Right cardiac atrium (tissue), 5 donors: ENCODE data around the gene HERC4. TPM values are rescaled to one million over a fixed set of nuclear protein-coding genes. Genes with fewer than 3 reads are reported as not detected.
"Not testable (repeated sequence)": the region's sequence is repeated elsewhere in the genome, so short reads cannot be mapped to it uniquely, and the experiment has no call there.

ENCODE experiments used
- ATAC-seq, 2 donors: fragments of 200-7000 bp; cut with Tn5 transposase; one replicate each; pipeline versions ENCODE4 v1.8.0 to v1.9.1; 2020; ENCODE audit warnings: moderate library complexity in 2 of 2, mild to moderate bottlenecking in 1 of 2
- DNase-seq, 3 donors: peaks; one replicate each; pipeline ENCODE4 v3.0.0-alpha.2; 2020
- H3K27ac ChIP-seq: one replicate; pipeline ENCODE4 v1.5.1; 2013; ENCODE audit warnings: mild to moderate bottlenecking, low read length, control low read depth, moderate library complexity
- H3K27me3 ChIP-seq: one replicate; pipeline ENCODE4 v1.6.1; 2013; ENCODE audit not compliant: control insufficient read depth, insufficient read depth
- H3K4me1 ChIP-seq: one replicate; pipeline ENCODE4 v1.6.1; 2013; ENCODE audit warnings: low read length; ENCODE audit not compliant: control insufficient read depth, insufficient read depth
- H3K4me3 ChIP-seq: one replicate; pipeline ENCODE4 v1.5.1; 2013; ENCODE audit warnings: low read length, control low read depth
- H3K9me3 ChIP-seq: one replicate; pipeline ENCODE4 v1.6.1; 2013; ENCODE audit warnings: low read length; ENCODE audit not compliant: control insufficient read depth
- WGBS: extraction: QIAGEN DNeasy Blood & Tissue Kit; methylation state at CpG from one replicate; pipeline ENCODE4 v1.1.7; 2013; 5-methylcytosine and 5-hydroxymethylcytosine counted together
- intact Hi-C, 4 donors: fragments of 100-400 bp; cut with DNase I; formaldehyde crosslinking; loops; one replicate each; pipeline versions ENCODE4 v1.11.0 to v1.14.0; 2022 to 2023
- polyA plus RNA-seq: library from polyadenylated mRNA; stranded (reverse); fragments of 200-250 nt; gene quantifications from one replicate; pipeline ENCODE4 v1.2.3, GENCODE V29; 2013
- total RNA-seq, 4 donors: library from RNA; stranded (reverse); fragmentation: NEBNext Ultra II Directional; extraction: Animal tissue kit (Norgen Biotek cat#: 25700); gene quantifications; one replicate each; pipeline ENCODE4 v1.2.1, GENCODE V29; 2021
- donor health status: healthy with polysubstance abuse.
- donor health status: DM: no; HTN: yes; CAD: no.
- donor health status: DM: no; HTN: no; CAD: no.
- donor health status: DM: no; HTN: yes; CAD: no; lungs with severe emphysema.
- donor health status: DM: yes; HTN: yes; CAD: no.

HERC4 gene
- total and polyA plus RNA-seq, 5 donors, result 14.0 to 37.0 (median 33.8) TPM

DNA sequence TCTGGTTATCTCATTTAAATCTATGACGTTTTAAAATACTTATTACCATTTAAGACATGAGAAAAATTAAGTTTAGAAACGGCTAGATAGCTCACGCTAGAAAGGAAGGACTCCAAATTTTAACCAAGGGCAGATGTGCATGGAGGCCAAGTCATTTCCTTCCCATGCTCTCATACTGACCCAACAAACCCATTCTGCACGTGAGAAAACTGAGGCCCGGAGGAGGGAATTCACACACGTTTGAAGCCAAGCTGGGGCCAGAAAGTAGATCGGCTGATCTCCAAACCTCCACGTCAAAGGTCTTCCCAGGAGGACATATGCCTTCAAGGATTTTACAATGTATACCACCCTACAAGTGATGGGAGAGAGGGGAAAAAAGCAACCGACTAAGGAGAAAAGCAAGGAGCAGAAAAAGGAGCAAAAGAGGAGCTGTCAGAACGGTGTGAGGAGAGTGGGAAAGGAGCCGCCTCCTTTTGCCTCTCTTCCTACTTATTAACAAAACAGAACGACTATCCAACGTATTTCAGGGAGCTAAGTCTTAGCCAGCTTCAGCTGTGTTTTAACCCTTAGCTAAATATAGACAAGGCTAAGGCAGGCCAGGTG lies 191.3 kb downstream of the HERC4 start:
- DNase-seq, result no peak
- intact Hi-C loops, result no loop called here
- Histone ChIP-seq H3K4me3 (peak overlapping the region; percentile 86), H3K9me3 (no peaks in the 10 kb centered on the region), H3K27me3 (no peaks in the 10 kb centered on the region), H3K4me1 (peaks cover 4% of the 10 kb centered on the region), H3K27ac (peak overlapping the region; percentile 95)
- ATAC-seq, result no peak
- 15% methylated on average over 13 of the region's 13 CpGs for WGBS

DNA sequence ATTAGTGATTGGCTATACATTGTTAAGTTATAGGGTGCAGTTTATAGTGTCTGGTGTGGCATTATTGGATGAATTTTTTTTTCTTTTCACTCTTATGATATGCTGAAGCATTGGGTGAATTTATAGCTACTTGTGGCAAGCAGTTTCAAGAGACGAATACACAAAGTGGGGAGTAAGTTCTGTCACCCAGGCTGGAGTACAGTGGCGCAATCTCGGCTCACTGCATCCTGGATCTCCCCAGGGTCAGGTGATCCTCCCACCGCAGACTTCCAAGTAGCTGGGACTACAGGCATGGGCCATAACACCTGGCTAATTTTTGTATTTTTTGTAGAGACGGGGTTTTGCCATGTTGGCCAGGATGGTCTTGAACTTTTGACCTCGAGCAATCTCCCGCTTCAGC lies 196.9 kb downstream of the HERC4 start:
- WGBS, result 93% methylated on average over 7 of the region's 7 CpGs
- Histone ChIP-seq H3K4me3 (no peak overlapping the region), H3K27me3 (no peaks in the 10 kb centered on the region), H3K9me3 (no peaks in the 10 kb centered on the region), H3K27ac (no peak overlapping the region), H3K4me1 (no peaks in the 10 kb centered on the region)
- no peak for ATAC-seq
- intact Hi-C loops, result no loop called here
- no peak for DNase-seq

DNA sequence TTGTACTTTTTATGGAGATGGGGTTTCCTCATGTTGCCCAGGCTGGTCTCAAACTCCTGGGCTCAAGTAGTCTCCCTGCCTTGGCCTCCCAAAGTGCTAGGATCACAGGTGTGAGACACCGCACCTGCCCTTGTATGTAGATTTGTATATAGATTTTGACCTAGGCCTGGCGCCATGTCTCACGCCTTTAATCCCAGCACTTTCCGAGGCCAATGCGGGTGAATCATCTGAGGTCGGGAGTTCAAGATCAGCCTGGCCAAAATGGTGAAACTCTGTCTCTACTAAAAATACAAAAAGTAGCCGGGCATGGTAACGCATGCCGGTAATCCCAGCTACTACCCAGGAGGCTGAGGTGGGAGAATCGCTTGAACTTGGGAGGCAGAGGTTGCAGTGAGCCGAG lies 197.7 kb downstream of the HERC4 start:
- H3K9me3 ChIP-seq, DNase-seq, intact Hi-C loops, H3K27me3 ChIP-seq, H3K4me3 ChIP-seq, H3K27ac ChIP-seq, ATAC-seq, H3K4me1 ChIP-seq: not testable (repeated sequence)
- 95% methylated on average over 11 of the region's 11 CpGs for WGBS

DNA sequence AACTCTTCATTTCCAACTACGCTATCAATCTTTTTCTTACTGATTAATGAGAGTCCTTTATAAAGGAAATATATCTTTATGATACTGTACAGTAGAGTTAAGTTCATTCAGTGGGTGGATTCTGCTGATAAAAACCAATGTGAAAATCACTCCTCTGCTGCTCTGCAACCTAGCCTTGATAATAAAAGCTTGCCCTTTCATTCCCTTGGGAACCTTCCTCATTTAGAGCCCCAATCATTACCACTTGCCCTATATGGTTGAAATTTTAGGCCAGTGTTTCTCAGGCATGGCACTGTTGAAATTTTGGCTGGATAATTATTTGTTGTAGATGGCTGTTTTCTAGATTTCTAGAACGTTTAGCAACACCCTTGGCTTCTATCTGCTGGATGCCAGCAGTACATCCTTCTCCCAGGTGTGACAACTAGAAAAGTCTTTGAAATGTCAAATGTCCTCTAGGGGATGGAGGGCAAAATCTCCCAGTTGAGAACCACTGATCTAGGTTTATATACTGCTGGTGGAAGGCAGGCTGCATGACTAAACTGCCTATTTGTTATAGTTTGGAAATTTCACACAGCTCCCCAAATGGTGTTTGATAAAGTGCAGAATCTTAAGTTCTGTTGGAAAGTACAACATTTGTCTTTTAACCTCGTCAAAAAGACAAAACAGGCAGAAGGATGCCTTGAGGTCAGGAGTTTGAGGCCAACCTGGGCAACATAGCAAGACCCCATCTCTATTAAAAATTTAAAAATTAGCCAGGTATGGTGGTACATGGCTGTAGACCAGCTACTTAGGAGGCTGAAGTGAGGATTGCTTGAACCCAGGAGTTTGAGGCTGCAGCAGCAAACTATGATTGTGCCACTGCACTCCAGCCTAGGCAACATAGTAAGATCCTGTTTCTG lies 199.5 kb downstream of the HERC4 start:
- Histone ChIP-seq H3K9me3 (no peaks in the 10 kb centered on the region), H3K27ac (no peak overlapping the region), H3K27me3 (no peaks in the 10 kb centered on the region), H3K4me1 (no peaks in the 10 kb centered on the region), H3K4me3 (no peak overlapping the region)
- ATAC-seq (no peak), DNase-seq (no peak)
- intact Hi-C loops, result no loop called here
- 58% methylated on average over 3 of the region's 3 CpGs for WGBS

Other genes with a start within 250 kb of the HERC4 start
- 1 to 10 TPM; 3.3 to 4.2 (median 3.6) TPM for gene DNAJC12, start 237.1 kb downstream of the HERC4 start, total RNA-seq
- gene DNAJC12, start 237.1 kb downstream of the HERC4 start, polyA plus RNA-seq, result 5.8 TPM
- gene SIRT1, start 190.6 kb downstream of the HERC4 start, total RNA-seq, result 10 to 100 TPM; 16.0 to 18.7 (median 17.5) TPM
- 9.3 TPM for gene SIRT1, start 190.6 kb downstream of the HERC4 start, polyA plus RNA-seq
- 100 to 1,000 TPM in 1 of 4 donors, 10 to 100 TPM in 3; 81.6 to 134 (median 84.8) TPM for gene MYPN, start 34.2 kb upstream of the HERC4 start, total RNA-seq
- gene MYPN, start 34.2 kb upstream of the HERC4 start, polyA plus RNA-seq, result 27.2 TPM
- gene ATOH7, start 156.8 kb upstream of the HERC4 start, total RNA-seq, result not detected
- 0.05 TPM for gene ATOH7, start 156.8 kb upstream of the HERC4 start, polyA plus RNA-seq